ENCODE measurements around the gene MUC4. TPM values are rescaled to one million over a fixed set of nuclear protein-coding genes. Genes with fewer than 3 reads are reported as not detected.

Gene MUC4
- total and polyA plus RNA-seq, 9 of the 15 experiments (the other 6 are each of a cell fraction or from before 2014, with no cell fraction given): under 0.01 to 0.21 (median 0.10) TPM; not detected in 4

- TF ChIP-seq PRDM10 (IDR thresholded peaks at IDR 0.05; ENCODE audit: partially characterized antibody) (no peak), SNIP1 (IDR thresholded peaks at IDR 0.05; ENCODE audit: low read depth) (no peak), BHLHE40 (IDR thresholded peaks at IDR 0.05; ENCODE audit: low read length) (peak; percentile 54; the same call in 1 of the 2 replicates), HDAC2 (IDR thresholded peaks at IDR 0.05) (peak; percentile 68; the same call in 1 of the 2 replicates), ZNF740 (CRISPR knock-in tag; IDR thresholded peaks at IDR 0.05) (peak; percentile 6; the same call in 1 of the 2 replicates), ZNF740 (tag; IDR thresholded peaks at IDR 0.05) (no peak), MEIS2 (IDR thresholded peaks at IDR 0.05; ENCODE audit: partially characterized antibody) (peak; percentile 26), ARID3B (CRISPR knock-in tag; IDR thresholded peaks at IDR 0.05; ENCODE audit: borderline replicate concordance) (no peak), ZC3H11A (IDR thresholded peaks at IDR 0.05; ENCODE audit: low read depth, low read length) (peak; percentile 89; the same call in 1 of the 2 replicates), UBTF (IDR thresholded peaks at IDR 0.05; ENCODE audit: borderline replicate concordance in 1 of 2, low read depth in 2 of 2, low read length in 2 of 2) (no peak), NELFE (IDR thresholded peaks at IDR 0.05; ENCODE audit: insufficient read depth, insufficient read length) (no peak), ATF4 (CRISPR knock-in tag; IDR thresholded peaks at IDR 0.05) (no peak), ARID2 (IDR thresholded peaks at IDR 0.05) (peak; percentile 99), ZNF324 (CRISPR knock-in tag; IDR thresholded peaks at IDR 0.05) (no peak), MTA1 (IDR thresholded peaks at IDR 0.05; ENCODE audit: borderline replicate concordance) (0 out of 2 replicates have a peak, but pooled peaks have one; percentile 30), ZNF212 (CRISPR knock-in tag; IDR thresholded peaks at IDR 0.05) (no peak), ZC3H8 (IDR thresholded peaks at IDR 0.05) (no peak), ZNF436 (CRISPR knock-in tag; IDR thresholded peaks at IDR 0.05) (no peak), EHMT2 (IDR thresholded peaks at IDR 0.05) (no peak), ZNF263 (CRISPR knock-in tag; IDR thresholded peaks at IDR 0.05; ENCODE audit: borderline replicate concordance) (peak; percentile 85)
Observed at GRCh38 chr3:195850857-195851543, 39.3 kb upstream of the MUC4 start (continued).

All from K562 (cell line).